Measurements from ENCODE around the gene UBR2.

- TF ChIP-seq CTCF (IDR thresholded peaks at IDR 0.05) (no peak), POLR2A (IDR thresholded peaks at IDR 0.05) (no peak)
Measured at GRCh38 chr6:42726026-42726425, 162.2 kb downstream of the UBR2 start.

Measured in ovary (tissue), 3 donors.